Ishikawa (cell line): ENCODE data around the gene SOX6.

ENCODE experiments used
- CEBPB ChIP-seq: IDR thresholded peaks from 2 replicates; pipeline ENCODE4 v1.6.1; 2012
- CREB1 ChIP-seq: IDR thresholded peaks from 2 replicates; pipeline ENCODE4 v1.6.1; 2012; ENCODE audit warnings: low read depth
- EGR1 ChIP-seq: IDR thresholded peaks from 2 replicates; pipeline ENCODE4 v1.6.1; 2012
- EP300 ChIP-seq: IDR thresholded peaks from 2 replicates; pipeline ENCODE4 v1.6.1; 2012; ENCODE audit warnings: borderline replicate concordance
- FOXM1 ChIP-seq: IDR thresholded peaks from 2 replicates; pipeline ENCODE4 v1.6.1; 2012; ENCODE audit warnings: low read depth, borderline replicate concordance
- NFIC ChIP-seq: IDR thresholded peaks from 2 replicates; pipeline ENCODE4 v1.6.1; 2012
- RAD21 ChIP-seq: IDR thresholded peaks from 2 replicates; pipeline ENCODE4 v1.6.1; 2012; ENCODE audit warnings: low read depth
- TAF1 ChIP-seq: IDR thresholded peaks from 2 replicates; pipeline ENCODE4 v1.6.1; 2012; ENCODE audit warnings: low read depth, mild to moderate bottlenecking
- TCF12 ChIP-seq: IDR thresholded peaks from 2 replicates; pipeline ENCODE4 v1.6.1; 2012; ENCODE audit warnings: low read depth
- TEAD4 ChIP-seq: IDR thresholded peaks from 2 replicates; pipeline ENCODE4 v1.6.1; 2012
- ZBTB7A ChIP-seq: IDR thresholded peaks from 2 replicates; pipeline ENCODE4 v1.6.1; 2012; ENCODE audit warnings: low read depth
- TF ChIP-seq, protein P1 (sequence below): IDR thresholded peaks from 2 replicates; pipeline ENCODE4 v1.6.1; 2012; ENCODE audit warnings: low read depth, mild to moderate bottlenecking
- TF ChIP-seq, protein P2 (sequence below): IDR thresholded peaks from 2 replicates; pipeline ENCODE4 v1.6.1; 2012
- TF ChIP-seq, protein P3 (sequence below): IDR thresholded peaks from 2 replicates; pipeline ENCODE4 v1.6.1; 2012

DNA sequence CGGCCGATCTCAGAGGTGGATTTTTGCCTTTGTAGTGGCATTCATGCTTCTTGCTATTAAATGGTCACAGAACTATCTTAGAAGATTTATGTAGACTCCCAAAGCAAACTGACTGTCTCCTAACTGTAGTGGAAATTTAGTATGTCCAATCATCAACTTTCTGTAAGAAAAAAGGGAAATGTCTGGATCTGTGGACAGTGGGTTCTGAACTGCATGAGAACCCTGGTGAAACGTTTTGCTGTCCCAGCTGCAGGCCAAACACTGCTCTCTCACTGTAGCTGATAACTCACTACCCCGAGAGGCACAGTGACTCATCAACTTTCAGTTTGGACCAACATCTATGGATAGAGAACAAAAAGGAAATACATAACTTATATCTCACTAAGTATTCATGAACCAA, 387.1 kb downstream of the SOX6 start:
- TF ChIP-seq EGR1, result no peak
- TF ChIP-seq EP300, result no peak
- TF ChIP-seq NFIC, result no peak
- no peak for TF ChIP-seq FOXM1
- TF ChIP-seq, protein P1, sequence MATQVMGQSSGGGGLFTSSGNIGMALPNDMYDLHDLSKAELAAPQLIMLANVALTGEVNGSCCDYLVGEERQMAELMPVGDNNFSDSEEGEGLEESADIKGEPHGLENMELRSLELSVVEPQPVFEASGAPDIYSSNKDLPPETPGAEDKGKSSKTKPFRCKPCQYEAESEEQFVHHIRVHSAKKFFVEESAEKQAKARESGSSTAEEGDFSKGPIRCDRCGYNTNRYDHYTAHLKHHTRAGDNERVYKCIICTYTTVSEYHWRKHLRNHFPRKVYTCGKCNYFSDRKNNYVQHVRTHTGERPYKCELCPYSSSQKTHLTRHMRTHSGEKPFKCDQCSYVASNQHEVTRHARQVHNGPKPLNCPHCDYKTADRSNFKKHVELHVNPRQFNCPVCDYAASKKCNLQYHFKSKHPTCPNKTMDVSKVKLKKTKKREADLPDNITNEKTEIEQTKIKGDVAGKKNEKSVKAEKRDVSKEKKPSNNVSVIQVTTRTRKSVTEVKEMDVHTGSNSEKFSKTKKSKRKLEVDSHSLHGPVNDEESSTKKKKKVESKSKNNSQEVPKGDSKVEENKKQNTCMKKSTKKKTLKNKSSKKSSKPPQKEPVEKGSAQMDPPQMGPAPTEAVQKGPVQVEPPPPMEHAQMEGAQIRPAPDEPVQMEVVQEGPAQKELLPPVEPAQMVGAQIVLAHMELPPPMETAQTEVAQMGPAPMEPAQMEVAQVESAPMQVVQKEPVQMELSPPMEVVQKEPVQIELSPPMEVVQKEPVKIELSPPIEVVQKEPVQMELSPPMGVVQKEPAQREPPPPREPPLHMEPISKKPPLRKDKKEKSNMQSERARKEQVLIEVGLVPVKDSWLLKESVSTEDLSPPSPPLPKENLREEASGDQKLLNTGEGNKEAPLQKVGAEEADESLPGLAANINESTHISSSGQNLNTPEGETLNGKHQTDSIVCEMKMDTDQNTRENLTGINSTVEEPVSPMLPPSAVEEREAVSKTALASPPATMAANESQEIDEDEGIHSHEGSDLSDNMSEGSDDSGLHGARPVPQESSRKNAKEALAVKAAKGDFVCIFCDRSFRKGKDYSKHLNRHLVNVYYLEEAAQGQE, result no peak
- TF ChIP-seq CEBPB, result no peak
- no peak for TF ChIP-seq RAD21
- TF ChIP-seq, protein P2, sequence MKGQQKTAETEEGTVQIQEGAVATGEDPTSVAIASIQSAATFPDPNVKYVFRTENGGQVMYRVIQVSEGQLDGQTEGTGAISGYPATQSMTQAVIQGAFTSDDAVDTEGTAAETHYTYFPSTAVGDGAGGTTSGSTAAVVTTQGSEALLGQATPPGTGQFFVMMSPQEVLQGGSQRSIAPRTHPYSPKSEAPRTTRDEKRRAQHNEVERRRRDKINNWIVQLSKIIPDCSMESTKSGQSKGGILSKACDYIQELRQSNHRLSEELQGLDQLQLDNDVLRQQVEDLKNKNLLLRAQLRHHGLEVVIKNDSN, result no peak
- TF ChIP-seq, protein P3, sequence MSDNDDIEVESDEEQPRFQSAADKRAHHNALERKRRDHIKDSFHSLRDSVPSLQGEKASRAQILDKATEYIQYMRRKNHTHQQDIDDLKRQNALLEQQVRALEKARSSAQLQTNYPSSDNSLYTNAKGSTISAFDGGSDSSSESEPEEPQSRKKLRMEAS, result no peak
- TF ChIP-seq TAF1, result no peak
- no peak for TF ChIP-seq TCF12
- TF ChIP-seq TEAD4, result no peak
- TF ChIP-seq ZBTB7A, result no peak
- TF ChIP-seq CREB1, result no peak
